ENCODE results near the gene NUDCD2. TPM values are rescaled to one million over a fixed set of nuclear protein-coding genes. Genes with fewer than 3 reads are reported as not detected.

The NUDCD2 gene
- total RNA-seq, 1 experiment from 2014 or later: 56.8 TPM

DNA sequence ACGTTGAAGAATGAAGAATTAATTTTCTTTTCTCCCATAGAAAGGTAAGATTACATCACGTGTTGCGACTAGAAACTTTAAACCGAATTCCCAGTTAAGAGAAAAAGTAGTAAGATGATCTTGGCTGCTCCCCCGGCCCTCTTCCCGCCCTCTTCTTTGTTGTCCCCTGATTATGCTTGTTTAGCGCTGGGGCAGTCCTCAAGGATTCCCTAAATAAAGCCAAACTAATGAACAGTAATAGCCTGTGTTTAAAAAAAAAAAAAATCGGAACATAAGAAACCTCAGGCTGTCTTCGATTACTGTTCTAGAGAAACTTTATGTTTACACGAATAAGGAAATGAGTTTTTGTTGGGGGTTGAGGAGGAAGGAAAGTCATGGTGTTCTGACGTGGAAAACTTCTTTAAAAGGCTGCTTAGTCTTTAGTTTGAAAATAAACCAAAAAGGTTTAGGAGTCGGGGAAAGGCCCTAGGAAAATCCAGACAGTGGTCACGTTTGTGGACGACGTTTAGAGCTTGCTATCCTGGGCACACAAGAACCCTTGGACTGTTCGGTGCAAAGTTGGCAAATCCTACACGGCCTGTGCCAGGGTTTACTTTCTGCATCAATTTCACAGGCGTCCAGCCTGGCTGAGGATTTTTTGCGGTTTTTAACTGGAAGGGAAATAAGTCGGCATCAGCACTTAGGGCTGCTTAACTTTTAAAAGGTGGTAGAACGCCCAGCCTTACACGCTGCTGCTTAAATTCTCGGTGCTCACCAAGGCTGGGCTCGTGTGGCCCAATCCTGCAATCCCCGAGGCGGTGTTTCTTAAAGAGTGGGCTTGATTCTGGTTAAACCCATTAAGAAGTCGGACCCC is 44.4 kb upstream of the NUDCD2 start:
- RAD21 ChIA-PET (ENCODE audit: low non-redundant PET in 1 of 2, low total read pairs in 2 of 2, uncharacterized antibody in 2 of 2, unreplicated experiment in 2 of 2): no interaction called here
- POLR2A ChIA-PET: interaction anchor here (1.0 kb wide), 1 partner anchor 50 kb away, joined by 4 read pairs; no protein-coding TSS in a partner anchor

DNA sequence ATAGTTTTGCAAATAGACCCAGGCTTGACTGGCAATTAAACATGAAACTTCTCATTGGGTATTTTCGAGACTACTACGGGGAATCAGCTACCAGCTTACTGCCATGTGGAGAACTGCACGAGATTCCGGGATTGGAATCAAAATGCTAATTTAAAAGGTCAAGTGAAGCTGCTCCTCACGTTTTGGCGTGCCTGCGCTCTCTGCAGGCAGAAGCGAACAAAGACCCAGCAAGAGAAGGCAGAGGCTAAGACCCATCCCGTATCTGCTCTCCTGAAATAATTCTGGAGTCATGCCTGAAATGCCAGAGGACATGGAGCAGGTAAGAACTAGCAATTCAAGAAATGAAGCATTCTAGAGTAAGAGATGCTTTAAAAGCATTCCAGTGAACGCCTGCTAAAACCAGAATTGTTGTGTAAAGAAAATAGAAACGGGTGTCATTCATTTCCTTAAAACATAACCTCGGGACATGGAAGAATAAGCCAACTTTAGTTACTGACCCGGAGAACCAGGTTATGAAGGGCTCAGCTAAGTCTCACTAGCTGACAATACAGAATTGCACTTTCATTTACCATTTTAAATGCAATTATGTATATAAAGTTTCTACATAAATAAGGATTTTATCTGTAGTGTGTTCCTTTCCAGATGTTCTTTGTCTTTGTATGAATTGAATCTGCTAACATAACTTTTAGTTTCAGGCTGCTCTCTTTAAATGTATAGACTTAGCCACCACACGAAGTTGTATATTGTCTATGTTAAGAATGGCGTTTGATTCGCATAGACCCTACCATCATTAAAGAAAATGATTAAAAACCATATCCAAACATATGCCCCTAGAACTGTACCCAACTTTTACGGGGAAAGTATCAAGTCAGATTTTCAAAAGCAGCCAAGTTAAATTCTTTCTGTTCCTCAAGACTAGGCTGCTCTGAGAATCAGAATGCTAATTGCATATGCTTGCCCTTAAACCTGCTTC is 43.5 kb upstream of the NUDCD2 start:
- ChIA-PET RAD21 (ENCODE audit: low non-redundant PET in 1 of 2, low total read pairs in 2 of 2, uncharacterized antibody in 2 of 2, unreplicated experiment in 2 of 2) (no interaction called here), CTCF (no interaction called here), POLR2A (interaction anchor here (1.2 to 1.6 kb wide), 3 partner anchors 28 to 58 kb away, joined by 3 to 10 read pairs (median 3); partner anchors contain the start of genes HMMR and NUDCD2)
- no peaks in the 10 kb centered on the region for H3K36me3 ChIP-seq (ENCODE audit: control insufficient read depth in 1 of 2, insufficient read depth in 2 of 2, low read length in 2 of 2)
- BruUV-seq (replicated peaks): no TSS peak
- H3K27me3 ChIP-seq (ENCODE audit: insufficient read depth, low read length): no peaks in the 10 kb centered on the region
- H3K27ac ChIP-seq (ENCODE audit: low read depth, low read length): peak overlapping the region; percentile 71
- H3K9ac ChIP-seq (ENCODE audit: low read length): peak overlapping the region; percentile 65
- DNase-seq (ENCODE audit: low read depth, low spot score) (peak; percentile 69), ATAC-seq (peak; percentile 41)
- H3K79me2 ChIP-seq (ENCODE audit: insufficient read depth, low read length): peaks cover 28% of the 10 kb centered on the region
- no peaks in the 10 kb centered on the region for H3K9me3 ChIP-seq (ENCODE audit: control insufficient read depth in 1 of 2, insufficient read depth in 1 of 2, low read depth in 1 of 2, low read length in 2 of 2)
- H4K20me1 ChIP-seq (ENCODE audit: insufficient read depth): no peaks in the 10 kb centered on the region
- intact Hi-C loops (cut with micrococcal nuclease): loop anchor here (1.0 to 2.0 kb wide), 3 partner anchors 31 to 66 kb away; partner anchors contain the start of genes CCNG1, HMMR and NUDCD2
- H3K4me1 ChIP-seq (ENCODE audit: control insufficient read depth in 1 of 2, insufficient read depth in 2 of 2, low read length in 2 of 2): peaks cover 6 to 27% of the 10 kb centered on the region in 2 experiments; a peak in 3 of 4 replicates
- no peaks in the 10 kb centered on the region for H3K9me2 ChIP-seq (ENCODE audit: insufficient read depth)
- H3K4me2 ChIP-seq (ENCODE audit: low read length): peak overlapping the region; percentile 75
- peak overlapping the region; percentile 88 for H2AFZ ChIP-seq (ENCODE audit: low read depth, low read length, poor library complexity, severe bottlenecking)
- H3K4me3 ChIP-seq (replicated peaks in 1 of 2; ENCODE audit: low read depth in 1 of 2, low read length in 2 of 2): peak overlapping the region; percentile 61 to 76
- TF ChIP-seq POLR2AphosphoS5 (IDR thresholded peaks at IDR 0.05; ENCODE audit: low read depth, low read length) (peak; percentile 72), CEBPB (IDR thresholded peaks at IDR 0.05; ENCODE audit: low read depth) (no peak), SRF (IDR thresholded peaks at IDR 0.05; ENCODE audit: low read depth) (no peak), EGR1 (IDR thresholded peaks at IDR 0.05; ENCODE audit: low read depth) (no peak), FOSL1 (IDR thresholded peaks at IDR 0.05; ENCODE audit: low read depth) (no peak), ELF1 (IDR thresholded peaks at IDR 0.05; ENCODE audit: borderline replicate concordance, low read depth) (peak; percentile 39; the same call in 1 of the 2 replicates), SIN3A (IDR thresholded peaks at IDR 0.05; ENCODE audit: low read depth) (peak; percentile 58; the same call in 1 of the 2 replicates), EZH2 (IDR thresholded peaks at IDR 0.05) (no peak), JUND (IDR thresholded peaks at IDR 0.05) (no peak), EZH2phosphoT487 (IDR thresholded peaks at IDR 0.05; ENCODE audit: borderline replicate concordance) (no peak), SP1 (IDR thresholded peaks at IDR 0.05; ENCODE audit: low read depth) (peak; percentile 65)
- TF ChIP-seq, protein P1, sequence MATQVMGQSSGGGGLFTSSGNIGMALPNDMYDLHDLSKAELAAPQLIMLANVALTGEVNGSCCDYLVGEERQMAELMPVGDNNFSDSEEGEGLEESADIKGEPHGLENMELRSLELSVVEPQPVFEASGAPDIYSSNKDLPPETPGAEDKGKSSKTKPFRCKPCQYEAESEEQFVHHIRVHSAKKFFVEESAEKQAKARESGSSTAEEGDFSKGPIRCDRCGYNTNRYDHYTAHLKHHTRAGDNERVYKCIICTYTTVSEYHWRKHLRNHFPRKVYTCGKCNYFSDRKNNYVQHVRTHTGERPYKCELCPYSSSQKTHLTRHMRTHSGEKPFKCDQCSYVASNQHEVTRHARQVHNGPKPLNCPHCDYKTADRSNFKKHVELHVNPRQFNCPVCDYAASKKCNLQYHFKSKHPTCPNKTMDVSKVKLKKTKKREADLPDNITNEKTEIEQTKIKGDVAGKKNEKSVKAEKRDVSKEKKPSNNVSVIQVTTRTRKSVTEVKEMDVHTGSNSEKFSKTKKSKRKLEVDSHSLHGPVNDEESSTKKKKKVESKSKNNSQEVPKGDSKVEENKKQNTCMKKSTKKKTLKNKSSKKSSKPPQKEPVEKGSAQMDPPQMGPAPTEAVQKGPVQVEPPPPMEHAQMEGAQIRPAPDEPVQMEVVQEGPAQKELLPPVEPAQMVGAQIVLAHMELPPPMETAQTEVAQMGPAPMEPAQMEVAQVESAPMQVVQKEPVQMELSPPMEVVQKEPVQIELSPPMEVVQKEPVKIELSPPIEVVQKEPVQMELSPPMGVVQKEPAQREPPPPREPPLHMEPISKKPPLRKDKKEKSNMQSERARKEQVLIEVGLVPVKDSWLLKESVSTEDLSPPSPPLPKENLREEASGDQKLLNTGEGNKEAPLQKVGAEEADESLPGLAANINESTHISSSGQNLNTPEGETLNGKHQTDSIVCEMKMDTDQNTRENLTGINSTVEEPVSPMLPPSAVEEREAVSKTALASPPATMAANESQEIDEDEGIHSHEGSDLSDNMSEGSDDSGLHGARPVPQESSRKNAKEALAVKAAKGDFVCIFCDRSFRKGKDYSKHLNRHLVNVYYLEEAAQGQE (IDR thresholded peaks at IDR 0.05; ENCODE audit: low read depth): no peak

More for the DNA sequence above, 44.4 kb upstream of the NUDCD2 start:
- Histone ChIP-seq H4K20me1 (ENCODE audit: insufficient read depth) (no peaks in the 10 kb centered on the region), H3K36me3 (ENCODE audit: control insufficient read depth in 1 of 2, insufficient read depth in 2 of 2, low read length in 2 of 2) (0 out of 4 replicates have a peak, but pooled peaks cover 0 to 1% of the 10 kb centered on the region in 2 experiments), H3K9me2 (ENCODE audit: insufficient read depth) (no peaks in the 10 kb centered on the region), H3K4me2 (ENCODE audit: low read length) (peak overlapping the region; percentile 75), H3K4me3 (replicated peaks in 1 of 2; ENCODE audit: low read depth in 1 of 2, low read length in 2 of 2) (peak overlapping the region; percentile 61 to 76), H3K27ac (ENCODE audit: low read depth, low read length) (peak overlapping the region; percentile 71), H3K27me3 (ENCODE audit: insufficient read depth, low read length) (no peaks in the 10 kb centered on the region), H3K4me1 (ENCODE audit: control insufficient read depth in 1 of 2, insufficient read depth in 2 of 2, low read length in 2 of 2) (peaks cover 6 to 27% of the 10 kb centered on the region in 2 experiments; a peak in 3 of 4 replicates), H3K9ac (ENCODE audit: low read length) (peak overlapping the region; percentile 65), H2AFZ (ENCODE audit: low read depth, low read length, poor library complexity, severe bottlenecking) (peak overlapping the region; percentile 87), H3K79me2 (ENCODE audit: insufficient read depth, low read length) (peaks cover 37% of the 10 kb centered on the region), H3K9me3 (ENCODE audit: control insufficient read depth in 1 of 2, insufficient read depth in 1 of 2, low read depth in 1 of 2, low read length in 2 of 2) (no peaks in the 10 kb centered on the region)
- ATAC-seq (no peak), DNase-seq (ENCODE audit: low read depth, low spot score) (no peak)
- TF ChIP-seq SIN3A (IDR thresholded peaks at IDR 0.05; ENCODE audit: low read depth) (no peak), POLR2A (IDR thresholded peaks at IDR 0.05; ENCODE audit: borderline replicate concordance, extremely low read depth, insufficient read depth, insufficient read length) (peak; percentile 38)
- no TSS peak for BruUV-seq (replicated peaks)
- intact Hi-C loops (cut with micrococcal nuclease): loop anchor here (2.0 kb wide), 1 partner anchor 44 kb away; the partner anchor contains the start of genes HMMR and NUDCD2
- CTCF ChIA-PET: interaction anchor here (1.2 kb wide), 1 partner anchor 44 kb away, joined by 3 read pairs; the partner anchor contains the start of genes HMMR and NUDCD2

All from HCT116 (cell line).